Small intestine (tissue), 7 donors: Measurements from ENCODE around the gene ARHGAP23. TPM values are rescaled to one million over a fixed set of nuclear protein-coding genes. Genes with fewer than 3 reads are reported as not detected.
"Not testable (repeated sequence)": the region's sequence is repeated elsewhere in the genome, so short reads cannot be mapped to it uniquely, and the experiment has no call there.

Experiments used
- DNase-seq, 2 donors: peaks; one replicate each; pipeline versions ENCODE4 v3.0.0 to v3.0.0-alpha.2; 2013
- FAIRE-seq: peaks from 2 replicates; lab custom pipeline; 2012; peaks lifted over from hg19 to GRCh38; lab: Jason Lieb, UNC
- H3K27ac ChIP-seq, 3 donors: one replicate each; pipeline ENCODE4 v1.5.1; 2013; ENCODE audit warnings: low read length in 2 of 3, mild to moderate bottlenecking in 2 of 3, control low read depth in 1 of 3, inconsistent platforms in 1 of 3, low read depth in 1 of 3, moderate library complexity in 1 of 3
- H3K27me3 ChIP-seq, 3 donors: one replicate each; pipeline ENCODE4 v1.6.1; 2013; ENCODE audit warnings: low read length in 3 of 3, inconsistent platforms in 1 of 3; ENCODE audit not compliant: control insufficient read depth in 3 of 3, insufficient read depth in 3 of 3
- H3K36me3 ChIP-seq, 3 donors: one replicate each; pipeline ENCODE4 v1.6.1; 2013; ENCODE audit warnings: low read length in 3 of 3, inconsistent platforms in 1 of 3, low read depth in 1 of 3, mild to moderate bottlenecking in 1 of 3, moderate library complexity in 1 of 3; ENCODE audit not compliant: control insufficient read depth in 3 of 3, insufficient read depth in 2 of 3
- H3K4me1 ChIP-seq, 3 donors: one replicate each; pipeline ENCODE4 v1.6.1; 2013; ENCODE audit warnings: low read length in 2 of 3, inconsistent platforms in 1 of 3, low read depth in 1 of 3, mild to moderate bottlenecking in 1 of 3, moderate library complexity in 1 of 3; ENCODE audit not compliant: control insufficient read depth in 3 of 3, insufficient read depth in 2 of 3
- H3K4me3 ChIP-seq, 3 donors: one replicate each; pipeline ENCODE4 v1.5.1; 2013; ENCODE audit warnings: low read length in 3 of 3, control low read depth in 1 of 3, inconsistent platforms in 1 of 3, low read depth in 1 of 3, mild to moderate bottlenecking in 1 of 3, moderate library complexity in 1 of 3
- H3K9me3 ChIP-seq, 2 donors: one replicate each; pipeline ENCODE4 v1.6.1; 2013; ENCODE audit warnings: low read depth in 1 of 2, low read length in 1 of 2; ENCODE audit not compliant: control insufficient read depth in 2 of 2, insufficient read depth in 1 of 2
- WGBS, 3 donors: extraction: QIAGEN DNeasy Blood & Tissue Kit; methylation state at CpG; one replicate each; pipeline ENCODE4 v1.1.7; 2013; 5-methylcytosine and 5-hydroxymethylcytosine counted together
- polyA plus RNA-seq, 4 donors: library from polyadenylated mRNA; stranded (reverse) in 3 of 4; unstranded in 1 of 4; fragments of 200-250 nt in 3 of 4; fragments of 120-200 nt in 1 of 4; gene quantifications; one replicate each; pipeline versions ENCODE4 v1.2.1 to v1.2.3, GENCODE V29; 2013
- donor health status: healthy with polysubstance abuse.
- donor health status: control.
- donor health status: control.
- donor health status: Bipolar disorder and iron deficiency.
- donor health status: healthy.

The ARHGAP23 gene
- polyA plus RNA-seq, 4 donors: 0.89 to 10.4 (median 4.7) TPM

DNA sequence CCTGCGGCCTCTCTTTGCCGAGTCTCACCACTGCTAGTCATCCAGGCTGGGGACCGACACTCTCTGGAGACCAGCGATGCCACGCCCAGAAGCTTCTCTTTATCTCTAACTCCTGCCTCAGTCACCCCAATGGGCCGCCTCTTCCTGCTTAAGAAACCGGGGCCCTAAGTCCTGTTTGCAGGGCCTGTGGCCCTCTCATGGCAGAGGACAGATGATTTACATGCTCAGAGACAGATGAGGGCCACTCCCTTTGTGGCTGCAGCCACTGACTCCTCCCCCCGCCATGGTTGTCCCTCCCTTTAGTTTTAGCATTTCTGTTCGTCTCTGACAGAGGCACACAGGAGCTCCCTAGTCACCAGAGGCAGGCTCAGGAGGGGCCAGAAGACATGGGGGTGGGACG is 71.0 kb downstream of the ARHGAP23 start:
- DNase-seq, H3K9me3 ChIP-seq, H3K4me1 ChIP-seq, H3K27me3 ChIP-seq, H3K27ac ChIP-seq, FAIRE-seq, H3K4me3 ChIP-seq: not testable (repeated sequence)
- 85 to 92% (median 88%) methylated on average over 10 of the region's 10 CpGs for whole genome bisulfite sequencing, 3 donors
- peaks cover 0 to 38% (median 0%) of the 10 kb centered on the region in 3 donors for H3K36me3 ChIP-seq

DNA sequence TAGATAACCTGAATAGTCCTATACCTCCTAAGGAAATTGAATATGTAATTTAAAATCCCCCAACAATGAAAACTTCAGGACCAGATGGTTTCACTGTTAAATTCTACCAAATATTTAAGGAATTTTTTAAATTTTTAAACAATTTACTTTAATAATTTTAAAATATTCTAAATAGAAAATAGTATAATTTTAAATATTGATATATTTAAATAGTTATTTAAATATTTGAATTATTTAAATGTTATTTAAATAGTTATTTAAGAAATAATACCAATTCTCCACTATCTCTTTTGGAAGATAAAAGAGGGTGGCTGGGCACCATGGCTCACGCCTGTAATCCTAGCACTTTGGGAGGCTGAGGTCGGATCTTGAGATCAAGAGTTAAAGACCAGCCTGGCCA is 73.5 kb downstream of the ARHGAP23 start:
- H3K27me3 ChIP-seq, FAIRE-seq, H3K4me3 ChIP-seq, H3K9me3 ChIP-seq, DNase-seq, H3K27ac ChIP-seq, H3K4me1 ChIP-seq: not testable (repeated sequence)
- 92 to 100% (median 95%) methylated on average over 2 of the region's 2 CpGs for WGBS, 3 donors
- peaks cover 0 to 45% (median 0%) of the 10 kb centered on the region in 3 donors for H3K36me3 ChIP-seq

DNA sequence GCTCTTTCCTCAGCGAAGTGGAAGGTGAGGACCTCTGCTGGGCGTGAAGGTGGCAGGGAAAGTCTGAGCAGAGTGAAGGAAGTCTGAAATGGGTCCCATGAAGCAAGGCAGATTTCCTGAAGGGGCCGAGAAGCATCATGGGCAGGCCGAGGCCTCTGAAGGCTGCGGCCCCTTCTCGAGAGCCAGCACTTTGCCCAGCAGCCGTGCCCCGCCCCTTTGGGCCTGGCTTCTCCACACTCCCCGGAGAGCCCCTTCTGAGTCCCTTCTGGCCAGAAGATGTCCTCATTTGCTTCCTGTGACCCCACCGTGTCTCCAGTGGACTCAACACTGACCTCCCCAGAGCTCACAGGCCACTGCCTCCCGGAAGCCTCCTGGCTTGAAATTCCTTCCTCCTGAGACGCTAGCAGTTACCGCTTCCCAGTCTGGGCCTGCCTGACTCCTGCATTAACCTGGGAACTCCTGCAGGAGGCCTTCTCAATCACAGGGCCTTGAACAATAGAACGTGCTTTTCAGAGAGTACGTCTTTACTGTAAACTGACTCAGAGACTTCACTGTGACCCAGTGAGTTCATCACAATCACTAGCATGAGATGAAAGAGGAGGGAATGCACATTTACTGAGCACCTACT is 75.1 kb downstream of the ARHGAP23 start:
- not testable (repeated sequence) for H3K27ac ChIP-seq, H3K4me1 ChIP-seq, DNase-seq, H3K27me3 ChIP-seq, FAIRE-seq, H3K9me3 ChIP-seq, H3K4me3 ChIP-seq
- H3K36me3 ChIP-seq: peaks cover 0 to 32% (median 0%) of the 10 kb centered on the region in 3 donors
- WGBS, 3 donors: 87 to 98% (median 90%) methylated on average over 13 to 15 of the region's 15 CpGs

DNA sequence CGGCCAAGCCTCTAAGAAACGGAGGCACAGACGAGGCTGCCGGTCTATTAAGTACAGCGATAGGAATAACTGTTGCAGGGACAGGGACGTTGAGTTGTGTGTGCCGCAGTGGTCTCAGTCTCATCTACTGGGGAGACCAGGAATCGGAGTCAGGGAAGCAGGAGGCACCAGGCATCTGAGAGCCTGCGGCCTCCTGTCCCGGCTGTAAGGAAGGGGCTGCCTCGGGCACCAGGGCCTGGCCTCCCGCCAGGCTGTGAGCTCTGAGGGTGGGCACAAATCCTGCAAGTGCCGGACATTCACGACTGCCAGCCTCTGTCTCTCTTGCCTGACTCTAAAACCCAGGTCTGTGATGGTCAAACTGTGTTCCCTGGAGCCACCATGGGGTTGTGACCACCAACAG is 76.0 kb downstream of the ARHGAP23 start:
- H3K4me3 ChIP-seq: no peak overlapping the region
- no peak overlapping the region for H3K27ac ChIP-seq
- peaks cover 0 to 27% (median 0%) of the 10 kb centered on the region in 3 donors for H3K36me3 ChIP-seq
- no peak for FAIRE-seq
- H3K9me3 ChIP-seq: no peaks in the 10 kb centered on the region
- whole genome bisulfite sequencing, 3 donors: 93 to 95% (median 94%) methylated on average over 14 of the region's 14 CpGs
- H3K27me3 ChIP-seq: peaks cover 0 to 13% (median 0%) of the 10 kb centered on the region in 3 donors
- no peaks in the 10 kb centered on the region for H3K4me1 ChIP-seq
- DNase-seq: no peak

DNA sequence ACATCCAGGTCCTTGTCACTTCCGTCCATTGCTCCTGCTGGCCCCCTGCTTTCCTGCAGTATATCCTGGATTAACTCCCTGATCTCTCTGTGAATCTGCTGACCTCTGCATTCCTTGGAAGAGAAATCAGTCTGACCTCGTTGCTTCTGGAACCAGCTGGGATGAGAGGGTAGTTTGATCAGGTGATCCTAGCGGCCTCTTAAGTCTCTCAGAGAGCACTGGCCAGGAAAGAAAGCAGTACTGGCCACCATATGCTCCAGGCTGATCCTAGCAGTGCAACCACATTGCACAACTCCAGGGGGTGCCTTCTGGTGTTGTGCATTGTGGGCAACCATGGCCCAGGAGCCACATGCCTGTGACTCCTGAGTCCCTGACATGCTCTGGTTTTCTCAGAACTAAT is 79.2 kb downstream of the ARHGAP23 start:
- Histone ChIP-seq H3K9me3 (no peaks in the 10 kb centered on the region), H3K4me3 (no peak overlapping the region), H3K27me3 (peaks cover 6 to 36% (median 8%) of the 10 kb centered on the region in 3 donors), H3K27ac (no peak overlapping the region), H3K4me1 (peaks cover 0 to 10% (median 0%) of the 10 kb centered on the region in 3 donors), H3K36me3 (peaks cover 0 to 21% (median 0%) of the 10 kb centered on the region in 3 donors)
- DNase-seq (no peak), FAIRE-seq (no peak)
- WGBS, 3 donors: 77 to 83% (median 77%) methylated on average over 3 of the region's 3 CpGs

DNA sequence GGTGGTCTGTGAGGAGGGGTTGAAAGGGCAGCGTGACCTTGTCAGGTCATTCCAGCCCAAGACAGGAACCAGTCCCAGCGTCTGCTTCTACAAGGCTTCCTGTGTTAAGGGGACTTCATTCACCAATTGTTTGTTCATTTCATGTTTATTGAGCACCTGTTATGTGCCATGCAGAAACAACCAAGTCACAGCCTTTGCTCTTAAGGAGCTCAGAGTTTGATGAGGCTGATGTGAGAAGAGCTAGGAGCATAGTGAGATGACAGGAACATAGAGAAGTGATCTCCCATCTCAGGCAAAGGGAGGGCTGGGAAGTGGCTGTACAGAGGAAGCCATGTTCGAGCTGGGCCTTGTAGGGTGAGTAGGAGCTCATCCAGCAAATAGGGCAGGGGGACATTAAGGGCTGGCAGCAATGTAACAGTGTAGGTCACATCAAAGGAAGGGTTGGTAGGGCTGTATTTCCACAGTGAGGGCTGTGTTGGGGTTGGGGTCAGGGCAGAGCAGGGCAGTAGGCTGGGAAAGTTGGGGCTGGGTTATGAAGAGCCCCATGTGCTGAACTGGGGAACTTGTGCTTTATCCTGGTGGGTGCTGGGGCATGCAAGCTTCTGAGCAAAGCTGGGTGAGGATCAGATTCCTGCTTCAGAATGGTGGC is 79.8 kb downstream of the ARHGAP23 start:
- Histone ChIP-seq H3K36me3 (peaks cover 0 to 20% (median 0%) of the 10 kb centered on the region in 3 donors), H3K9me3 (no peaks in the 10 kb centered on the region), H3K4me1 (peaks cover 0 to 10% (median 0%) of the 10 kb centered on the region in 3 donors), H3K4me3 (no peak overlapping the region), H3K27me3 (peaks cover 6 to 39% (median 8%) of the 10 kb centered on the region in 3 donors), H3K27ac (no peak overlapping the region)
- 86 to 93% (median 87%) methylated on average over 3 of the region's 3 CpGs for WGBS, 3 donors
- FAIRE-seq (no peak), DNase-seq (no peak)

DNA sequence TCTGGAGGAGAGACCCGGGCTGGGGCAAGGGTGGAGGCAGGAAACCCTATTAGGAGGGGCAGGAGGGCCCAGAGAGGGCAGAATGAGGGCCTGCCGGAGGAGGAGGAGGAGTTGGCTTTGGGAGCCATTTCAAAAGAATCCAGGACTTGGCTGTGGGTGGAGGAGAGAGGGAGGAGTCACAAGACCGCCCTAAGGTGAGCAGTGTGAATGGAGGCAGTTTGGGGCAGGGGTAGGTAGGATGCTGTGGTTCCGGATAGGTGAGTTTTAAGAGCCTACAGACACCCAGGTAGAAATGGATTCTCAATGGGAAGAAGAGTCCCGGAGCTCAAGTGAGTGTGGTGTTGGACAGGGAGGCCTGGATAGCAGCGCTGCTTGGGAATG is 80.3 kb downstream of the ARHGAP23 start:
- H3K36me3 ChIP-seq: peaks cover 0 to 16% (median 0%) of the 10 kb centered on the region in 3 donors
- H3K4me3 ChIP-seq: no peak overlapping the region
- peaks cover 0 to 10% (median 0%) of the 10 kb centered on the region in 3 donors for H3K4me1 ChIP-seq
- FAIRE-seq: no peak
- peaks cover 6 to 39% (median 8%) of the 10 kb centered on the region in 3 donors for H3K27me3 ChIP-seq
- no peaks in the 10 kb centered on the region for H3K9me3 ChIP-seq
- no peak overlapping the region for H3K27ac ChIP-seq
- 86 to 92% (median 90%) methylated on average over 6 of the region's 6 CpGs for WGBS, 3 donors
- no peak for DNase-seq

DNA sequence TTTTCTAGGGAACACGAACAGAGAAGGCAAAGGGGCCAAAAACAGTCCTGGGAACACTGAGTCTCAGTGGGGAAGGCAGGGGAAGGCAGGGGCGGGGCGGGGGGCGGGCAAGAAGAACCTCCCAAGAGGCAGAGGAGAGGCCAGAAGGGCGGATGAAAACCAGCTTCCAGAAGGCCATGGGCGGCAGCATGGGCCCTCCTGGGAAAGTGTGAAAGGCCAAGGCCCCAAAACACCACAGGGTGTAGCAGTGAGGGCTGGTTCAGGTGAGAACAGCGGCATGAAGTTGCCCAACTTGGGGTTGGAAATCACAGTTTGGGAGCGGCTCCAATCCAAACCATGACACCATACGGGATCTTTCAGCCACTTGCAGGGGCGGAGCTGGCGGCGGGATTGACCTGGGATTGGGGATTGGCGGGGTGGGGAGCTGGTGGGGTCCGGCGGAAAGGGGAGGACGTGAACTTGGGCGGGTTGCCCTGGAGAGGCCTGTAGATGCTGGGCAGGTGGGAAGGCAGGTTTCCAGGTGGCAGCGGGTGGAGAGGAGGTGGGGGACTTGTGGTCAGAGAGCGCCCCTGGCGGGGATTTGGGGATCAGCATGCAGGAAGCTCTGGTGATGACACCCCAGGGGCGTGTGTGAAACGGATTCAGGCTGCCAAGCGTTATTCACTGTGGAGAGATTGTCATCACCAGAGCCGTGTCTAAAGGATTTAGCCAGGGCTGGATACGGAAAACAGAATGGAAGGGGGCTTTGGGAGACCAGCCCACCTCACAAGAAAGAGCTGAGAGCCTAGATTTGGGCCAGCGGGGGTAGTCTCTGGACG is 80.9 kb downstream of the ARHGAP23 start:
- FAIRE-seq (no peak), DNase-seq (peak; percentile 60 to 88)
- Histone ChIP-seq H3K27ac (no peak overlapping the region), H3K4me3 (peak overlapping the region in 1 of 3 donors; percentile 7), H3K27me3 (peaks cover 6 to 39% (median 8%) of the 10 kb centered on the region in 3 donors), H3K9me3 (no peaks in the 10 kb centered on the region), H3K36me3 (peaks cover 0 to 14% (median 0%) of the 10 kb centered on the region in 3 donors), H3K4me1 (peaks cover 0 to 10% (median 0%) of the 10 kb centered on the region in 3 donors)
- 46 to 54% (median 50%) methylated on average over 24 to 27 of the region's 27 CpGs for WGBS, 3 donors
